OCI-LY3 (cell line): ENCODE data around the gene BTBD18.

ENCODE experiments used
- EZH2phosphoT487 ChIP-seq: fragments of 200-600 bp; shearing (Covaris generic); IDR thresholded peaks from 2 replicates; pipeline ENCODE4 v1.6.1; 2018; ENCODE audit warnings: antibody characterized with exemption, mixed run types, low read depth
- TF ChIP-seq, protein P1 (sequence below): fragments of 200-600, 300-600 bp; sonication (generic); IDR thresholded peaks from 2 replicates; pipeline ENCODE4 v1.5.1; 2014; ENCODE audit warnings: antibody characterized with exemption, low read length, low read depth

DNA sequence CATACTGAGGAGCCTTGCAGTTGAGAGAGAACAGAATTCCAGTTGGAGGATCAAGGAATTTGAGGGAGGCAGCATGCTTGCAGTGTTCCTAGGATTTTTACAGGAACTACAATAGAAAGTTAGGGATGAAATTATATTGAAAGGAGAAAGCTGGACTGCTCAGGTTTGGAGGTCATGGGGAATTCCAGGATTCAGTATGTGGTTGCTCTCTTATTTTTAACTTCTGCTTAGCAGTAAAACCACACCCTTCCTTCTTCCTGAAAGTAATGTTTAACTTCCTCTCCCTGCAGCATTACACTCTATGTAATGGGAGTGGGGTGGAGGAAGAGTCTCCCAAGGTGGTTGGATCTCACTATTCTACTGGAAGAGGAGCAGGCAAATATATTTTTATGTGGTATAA lies 41.3 kb upstream of the BTBD18 start:
- TF ChIP-seq, protein P1, sequence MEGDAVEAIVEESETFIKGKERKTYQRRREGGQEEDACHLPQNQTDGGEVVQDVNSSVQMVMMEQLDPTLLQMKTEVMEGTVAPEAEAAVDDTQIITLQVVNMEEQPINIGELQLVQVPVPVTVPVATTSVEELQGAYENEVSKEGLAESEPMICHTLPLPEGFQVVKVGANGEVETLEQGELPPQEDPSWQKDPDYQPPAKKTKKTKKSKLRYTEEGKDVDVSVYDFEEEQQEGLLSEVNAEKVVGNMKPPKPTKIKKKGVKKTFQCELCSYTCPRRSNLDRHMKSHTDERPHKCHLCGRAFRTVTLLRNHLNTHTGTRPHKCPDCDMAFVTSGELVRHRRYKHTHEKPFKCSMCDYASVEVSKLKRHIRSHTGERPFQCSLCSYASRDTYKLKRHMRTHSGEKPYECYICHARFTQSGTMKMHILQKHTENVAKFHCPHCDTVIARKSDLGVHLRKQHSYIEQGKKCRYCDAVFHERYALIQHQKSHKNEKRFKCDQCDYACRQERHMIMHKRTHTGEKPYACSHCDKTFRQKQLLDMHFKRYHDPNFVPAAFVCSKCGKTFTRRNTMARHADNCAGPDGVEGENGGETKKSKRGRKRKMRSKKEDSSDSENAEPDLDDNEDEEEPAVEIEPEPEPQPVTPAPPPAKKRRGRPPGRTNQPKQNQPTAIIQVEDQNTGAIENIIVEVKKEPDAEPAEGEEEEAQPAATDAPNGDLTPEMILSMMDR, result no peak
- TF ChIP-seq EZH2phosphoT487, result no peak
